ENCODE measurements around the gene OR2V2. TPM values are rescaled to one million over a fixed set of nuclear protein-coding genes. Genes with fewer than 3 reads are reported as not detected.

The OR2V2 gene
- total RNA-seq, 1 experiment from 2014 or later: not detected

DNA sequence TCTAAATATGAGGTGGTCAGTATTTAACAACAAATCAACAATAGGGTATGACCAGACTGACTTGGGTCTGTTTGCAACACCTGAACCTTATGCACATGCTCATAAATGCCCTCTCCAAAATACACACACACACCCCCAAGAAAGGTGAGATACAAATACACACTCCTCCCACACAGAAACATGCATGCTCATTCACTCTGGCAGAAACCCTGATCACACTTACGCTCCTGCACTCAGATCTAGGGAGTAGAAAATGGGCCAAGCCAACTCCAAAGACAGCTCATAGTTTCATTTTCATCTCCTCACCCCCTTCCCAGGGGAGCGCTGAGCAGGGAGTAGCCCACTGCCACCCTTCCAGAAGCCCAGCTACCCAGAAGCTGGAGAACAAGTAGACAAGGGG is 46.3 kb downstream of the OR2V2 start:
- DNase-seq: no peak
- no peak overlapping the region for H3K4me3 ChIP-seq (ENCODE audit: insufficient read depth, low read depth, low read length)
- H3K36me3 ChIP-seq (replicated peaks; ENCODE audit: control insufficient read depth, insufficient read depth, low read length): no peaks in the 10 kb centered on the region
- H3K27me3 ChIP-seq (ENCODE audit: control insufficient read depth, insufficient read depth, low read length): peaks cover 26% of the 10 kb centered on the region

DNA sequence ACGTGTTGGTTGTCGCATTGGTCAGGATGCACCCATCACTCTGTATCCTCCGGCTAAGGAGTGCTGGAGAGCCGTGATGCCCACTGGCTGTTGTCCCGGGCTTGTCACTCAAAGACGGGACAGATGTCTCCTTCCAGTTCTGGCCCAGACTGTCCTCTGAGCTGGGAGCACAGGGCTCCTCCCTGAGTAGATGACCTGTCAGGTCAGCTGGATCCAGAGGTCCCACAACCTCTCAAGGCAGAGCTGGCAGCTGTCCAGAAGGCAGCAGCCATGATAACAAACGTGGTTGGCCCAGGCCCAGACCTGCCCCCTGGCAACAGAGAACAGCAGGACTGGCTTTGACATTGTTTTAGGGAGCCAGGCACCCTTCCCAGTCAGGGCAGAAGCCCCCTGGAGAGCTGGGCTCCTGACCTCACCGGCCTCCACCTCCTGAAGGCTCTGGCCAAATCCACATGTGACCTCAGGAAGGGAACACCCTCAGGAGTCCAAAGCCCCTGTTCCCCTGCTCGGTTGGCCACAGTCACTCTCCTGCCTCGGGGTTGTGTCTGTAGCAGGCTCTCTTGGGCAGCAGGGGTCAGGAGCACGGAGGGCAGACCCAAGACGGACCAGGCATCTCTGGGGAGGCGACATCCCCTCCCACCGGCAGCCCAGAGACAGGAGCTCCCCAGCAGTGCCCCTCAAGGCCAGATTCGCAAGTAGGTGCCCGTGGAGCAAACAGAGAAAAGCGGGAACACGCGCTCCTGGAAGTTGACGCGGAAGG is 47.3 kb downstream of the OR2V2 start:
- H3K27me3 ChIP-seq (ENCODE audit: control insufficient read depth, insufficient read depth, low read length): peaks cover 21% of the 10 kb centered on the region
- no peaks in the 10 kb centered on the region for H3K36me3 ChIP-seq (replicated peaks; ENCODE audit: control insufficient read depth, insufficient read depth, low read length)
- DNase-seq: peak; percentile 57
- H3K4me3 ChIP-seq (ENCODE audit: insufficient read depth, low read depth, low read length): no peak overlapping the region

- peaks cover 18% of the 10 kb centered on the region for H3K27me3 ChIP-seq (ENCODE audit: control insufficient read depth, insufficient read depth, low read length)
- DNase-seq: no peak
- H3K4me3 ChIP-seq (ENCODE audit: insufficient read depth, low read depth, low read length): no peak overlapping the region
Measured at GRCh38 chr5:181195249-181195761, 47.9 kb downstream of the OR2V2 start.

GRCh38 chr5:181197326-181197951 is 50.1 kb downstream of the OR2V2 start:
- no peaks in the 10 kb centered on the region for H3K36me3 ChIP-seq (replicated peaks; ENCODE audit: control insufficient read depth, insufficient read depth, low read length)
- no peak overlapping the region for H3K4me3 ChIP-seq (ENCODE audit: insufficient read depth, low read depth, low read length)
- no peak for DNase-seq
- peaks cover 13% of the 10 kb centered on the region for H3K27me3 ChIP-seq (ENCODE audit: control insufficient read depth, insufficient read depth, low read length)

More at GRCh38 chr5:181195249-181195761, 47.9 kb downstream of the OR2V2 start:
- no peaks in the 10 kb centered on the region for H3K36me3 ChIP-seq (replicated peaks; ENCODE audit: control insufficient read depth, insufficient read depth, low read length)

DNA sequence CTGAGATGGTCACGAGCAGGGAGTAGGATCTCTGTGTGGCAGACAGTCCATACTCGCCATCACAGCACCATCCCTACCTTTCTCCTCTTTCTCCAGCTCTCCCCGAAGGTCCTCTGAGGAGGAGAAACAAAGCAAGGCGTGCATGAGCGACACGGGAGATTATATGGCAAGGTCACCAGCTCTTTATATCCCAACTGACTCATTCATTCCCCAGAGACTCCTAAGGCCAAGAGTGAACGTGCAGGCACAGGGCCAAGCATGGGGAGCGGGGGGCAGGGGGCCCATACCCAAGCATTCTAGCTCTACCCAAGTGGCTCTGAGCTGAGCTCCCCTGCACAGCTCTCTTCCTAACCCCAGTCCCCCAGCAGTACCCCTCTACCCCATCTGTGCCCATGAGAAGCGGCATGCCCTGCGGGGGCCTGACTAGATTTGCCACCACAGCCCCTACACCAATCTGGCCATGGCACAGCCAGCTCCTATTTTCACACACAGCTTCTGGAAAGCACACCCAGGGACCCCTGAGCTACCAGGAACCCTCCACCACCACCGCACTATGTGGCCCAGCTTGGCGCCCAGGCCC is 50.8 kb downstream of the OR2V2 start:
- Histone ChIP-seq H3K27me3 (ENCODE audit: control insufficient read depth, insufficient read depth, low read length) (peaks cover 19% of the 10 kb centered on the region), H3K36me3 (replicated peaks; ENCODE audit: control insufficient read depth, insufficient read depth, low read length) (no peaks in the 10 kb centered on the region), H3K4me3 (ENCODE audit: insufficient read depth, low read depth, low read length) (no peak overlapping the region)
- DNase-seq: no peak

GRCh38 chr5:181198905-181199519 is 51.6 kb downstream of the OR2V2 start:
- DNase-seq: peak; percentile 80
- no peak overlapping the region for H3K4me3 ChIP-seq (ENCODE audit: insufficient read depth, low read depth, low read length)

GRCh38 chr5:181199881-181200638 is 52.7 kb downstream of the OR2V2 start:
- H3K36me3 ChIP-seq (replicated peaks; ENCODE audit: control insufficient read depth, insufficient read depth, low read length): no peaks in the 10 kb centered on the region
- no peak overlapping the region for H3K4me3 ChIP-seq (ENCODE audit: insufficient read depth, low read depth, low read length)
- peaks cover 38% of the 10 kb centered on the region for H3K27me3 ChIP-seq (ENCODE audit: control insufficient read depth, insufficient read depth, low read length)
- no peak for DNase-seq

More at GRCh38 chr5:181198905-181199519, 51.6 kb downstream of the OR2V2 start:
- no peaks in the 10 kb centered on the region for H3K36me3 ChIP-seq (replicated peaks; ENCODE audit: control insufficient read depth, insufficient read depth, low read length)
- H3K27me3 ChIP-seq (ENCODE audit: control insufficient read depth, insufficient read depth, low read length): peaks cover 27% of the 10 kb centered on the region

- DNase-seq: peak; percentile 69
- Histone ChIP-seq H3K27me3 (ENCODE audit: control insufficient read depth, insufficient read depth, low read length) (peaks cover 45% of the 10 kb centered on the region), H3K4me3 (ENCODE audit: insufficient read depth, low read depth, low read length) (no peak overlapping the region), H3K36me3 (replicated peaks; ENCODE audit: control insufficient read depth, insufficient read depth, low read length) (no peaks in the 10 kb centered on the region)
Measured at GRCh38 chr5:181200816-181201215, 53.4 kb downstream of the OR2V2 start.

- DNase-seq: no peak
- Histone ChIP-seq H3K4me3 (ENCODE audit: insufficient read depth, low read depth, low read length) (no peak overlapping the region; the same call in 1 of the 2 replicates), H3K27me3 (ENCODE audit: control insufficient read depth, insufficient read depth, low read length) (peaks cover 53% of the 10 kb centered on the region), H3K36me3 (replicated peaks; ENCODE audit: control insufficient read depth, insufficient read depth, low read length) (no peaks in the 10 kb centered on the region)
Measured at GRCh38 chr5:181203093-181203711, 55.8 kb downstream of the OR2V2 start.

- Histone ChIP-seq H3K27me3 (ENCODE audit: control insufficient read depth, insufficient read depth, low read length) (peaks cover 52% of the 10 kb centered on the region), H3K36me3 (replicated peaks; ENCODE audit: control insufficient read depth, insufficient read depth, low read length) (no peaks in the 10 kb centered on the region), H3K4me3 (ENCODE audit: insufficient read depth, low read depth, low read length) (peak overlapping the region; percentile 81)
- peak; percentile 74 for DNase-seq
Measured at GRCh38 chr5:181203777-181204112, 56.4 kb downstream of the OR2V2 start.

GRCh38 chr5:181204113-181204825 is 56.9 kb downstream of the OR2V2 start:
- peaks cover 50% of the 10 kb centered on the region for H3K27me3 ChIP-seq (ENCODE audit: control insufficient read depth, insufficient read depth, low read length)
- H3K4me3 ChIP-seq (ENCODE audit: insufficient read depth, low read depth, low read length): peak overlapping the region; percentile 81
- peak; percentile 87 for DNase-seq
- no peaks in the 10 kb centered on the region for H3K36me3 ChIP-seq (replicated peaks; ENCODE audit: control insufficient read depth, insufficient read depth, low read length)

DNA sequence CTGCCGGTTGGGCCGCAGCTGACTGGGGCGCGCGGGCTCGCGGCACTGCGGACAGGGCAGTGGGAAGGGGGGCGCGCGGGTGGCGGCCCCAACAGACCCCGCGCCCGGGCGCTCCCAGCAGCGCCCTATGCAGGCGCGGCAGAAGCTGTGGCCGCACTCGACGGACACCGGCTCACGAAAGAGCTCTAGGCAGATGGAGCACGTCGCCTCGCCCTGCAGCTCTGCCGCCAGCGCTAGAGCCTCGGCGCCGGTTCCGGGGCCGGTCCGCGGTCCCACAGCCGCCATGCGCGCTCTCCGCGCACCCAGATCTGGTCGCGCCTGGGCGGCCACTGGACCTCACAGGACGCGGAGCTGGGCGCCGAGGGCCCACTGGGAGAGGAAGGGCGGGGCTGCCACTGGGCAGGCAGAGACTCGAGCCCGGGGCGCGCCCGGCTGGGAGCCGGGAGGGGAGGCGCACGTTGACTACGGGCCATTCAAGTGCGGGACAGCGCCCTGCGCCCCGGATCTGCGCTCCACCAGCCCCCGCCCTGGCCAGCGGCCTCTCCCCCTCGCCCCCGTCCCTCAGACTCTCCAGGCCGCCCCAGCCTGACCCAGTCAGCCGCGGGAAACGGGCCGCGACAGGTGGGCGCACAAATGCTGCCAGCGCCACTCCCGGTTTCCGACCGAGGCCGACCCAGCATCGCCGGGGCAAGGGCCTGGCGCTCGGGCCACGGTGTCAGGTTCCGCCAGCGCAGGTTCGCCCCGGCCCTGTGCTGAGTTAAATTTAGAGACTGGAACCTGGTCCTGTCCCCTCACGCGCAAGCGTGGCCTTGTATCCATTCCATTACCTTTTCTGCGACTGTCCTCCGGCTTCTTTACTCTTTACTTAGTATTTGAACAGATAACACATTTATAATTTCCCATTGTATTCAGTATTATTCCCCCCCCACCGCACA is 57.7 kb downstream of the OR2V2 start, which contains the start of gene TRIM7:
Gene TRIM7 (minus strand): TSS at position 371 of the 935 bp plus-strand sequence. CDS start 86 bp downstream, at position 285.
- peaks cover 46% of the 10 kb centered on the region for H3K27me3 ChIP-seq (ENCODE audit: control insufficient read depth, insufficient read depth, low read length)
- peak within 1 kb of the TSS; percentile 81 for H3K4me3 ChIP-seq (ENCODE audit: insufficient read depth, low read depth, low read length)
- H3K36me3 ChIP-seq (replicated peaks; ENCODE audit: control insufficient read depth, insufficient read depth, low read length): no peaks in the 10 kb centered on the region
- DNase-seq: peak; percentile 85
